ENCODE results near the gene ABCC6.
"Not testable (repeated sequence)": the region's sequence is repeated elsewhere in the genome, so short reads cannot be mapped to it uniquely, and the experiment has no call there.

ABCC6 gene

DNA sequence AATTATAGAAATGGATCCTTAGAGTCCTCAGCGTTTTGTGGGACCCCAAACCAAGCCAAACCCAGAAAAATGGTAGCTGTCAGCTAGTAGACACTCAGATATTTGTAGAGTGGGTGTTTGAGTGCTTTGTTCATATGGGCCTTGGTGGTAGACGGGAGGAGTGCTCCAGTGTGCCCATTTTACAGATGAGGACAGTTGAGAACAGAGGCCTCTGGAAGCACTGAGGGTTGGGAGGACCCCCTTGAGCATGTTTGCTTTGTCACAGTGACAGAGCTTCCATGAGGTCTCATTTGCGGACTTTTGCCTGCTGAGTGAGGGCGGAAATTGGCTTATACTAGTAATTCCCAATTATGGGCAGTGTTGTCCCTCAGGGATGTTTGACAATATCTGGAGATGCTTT is 111.7 kb downstream of the ABCC6 start:
- Histone ChIP-seq H3K9ac (no peak overlapping the region), H3K27me3 (no peaks in the 10 kb centered on the region), H3K4me3 (no peak overlapping the region), H3K36me3 (peaks cover 98% of the 10 kb centered on the region), H3K4me1 (peaks cover 4% of the 10 kb centered on the region), H3K27ac (no peak overlapping the region), H4K20me1 (0 out of 2 replicates have a peak, but pooled peaks cover 11% of the 10 kb centered on the region), H3K4me2 (no peak overlapping the region), H3K9me3 (peaks cover 20% of the 10 kb centered on the region)
- TF ChIP-seq Cebpa-rat (IDR thresholded peaks at IDR 0.05): no peak

DNA sequence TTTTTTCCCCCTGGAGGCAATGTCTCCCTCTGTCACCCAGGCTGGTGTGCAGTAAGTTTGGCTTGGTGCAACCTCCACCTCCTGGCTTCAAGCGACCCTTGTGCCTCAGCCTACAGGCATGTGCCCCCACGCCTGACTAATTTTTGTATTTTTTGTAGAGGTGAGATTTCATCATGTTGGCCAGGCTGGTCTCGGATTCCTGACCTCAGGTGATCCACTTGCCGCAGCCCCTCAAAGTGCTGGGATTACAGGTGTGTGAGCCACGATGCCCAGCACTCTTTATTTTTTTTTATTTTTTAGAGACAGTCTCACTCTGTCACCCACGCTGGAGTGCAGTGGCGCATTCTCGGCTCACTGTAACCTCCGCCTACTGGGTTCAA is 113.2 kb downstream of the ABCC6 start:
- H3K4me1 ChIP-seq: peaks cover 20% of the 10 kb centered on the region
- no peak overlapping the region for H3K9ac ChIP-seq
- no peak overlapping the region for H3K4me3 ChIP-seq
- no peaks in the 10 kb centered on the region for H3K27me3 ChIP-seq
- TF ChIP-seq Cebpa-rat (IDR thresholded peaks at IDR 0.05): no peak
- peaks cover 89% of the 10 kb centered on the region for H3K36me3 ChIP-seq
- H3K9me3 ChIP-seq: peaks cover 5% of the 10 kb centered on the region; the same call in 1 of the 2 replicates
- H4K20me1 ChIP-seq: 0 out of 2 replicates have a peak, but pooled peaks cover 21% of the 10 kb centered on the region
- no peak overlapping the region for H3K4me2 ChIP-seq
- H3K27ac ChIP-seq: no peak overlapping the region

- H3K36me3 ChIP-seq: peaks cover 89% of the 10 kb centered on the region
- no peaks in the 10 kb centered on the region for H3K27me3 ChIP-seq
- H3K9me3 ChIP-seq: 0 out of 2 replicates have a peak, but pooled peaks cover under 1% of the 10 kb centered on the region
- 0 out of 2 replicates have a peak, but pooled peaks cover 21% of the 10 kb centered on the region for H4K20me1 ChIP-seq
- no peak overlapping the region for H3K9ac ChIP-seq
- peaks cover 25% of the 10 kb centered on the region for H3K4me1 ChIP-seq
- no peak overlapping the region for H3K4me3 ChIP-seq
- TF ChIP-seq Cebpa-rat (IDR thresholded peaks at IDR 0.05): no peak
- no peak overlapping the region for H3K4me2 ChIP-seq
- no peak overlapping the region for H3K27ac ChIP-seq
Measured at GRCh38 chr16:16109453-16110110, 113.7 kb downstream of the ABCC6 start.

- Histone ChIP-seq H3K4me3 (no peak overlapping the region), H3K4me2 (no peak overlapping the region), H3K9ac (no peak overlapping the region), H3K9me3 (0 out of 2 replicates have a peak, but pooled peaks cover 1% of the 10 kb centered on the region), H3K27ac (no peak overlapping the region), H3K27me3 (no peaks in the 10 kb centered on the region), H4K20me1 (0 out of 2 replicates have a peak, but pooled peaks cover 21% of the 10 kb centered on the region), H3K36me3 (peaks cover 89% of the 10 kb centered on the region), H3K4me1 (peaks cover 33% of the 10 kb centered on the region)
- TF ChIP-seq Cebpa-rat (IDR thresholded peaks at IDR 0.05): no peak
Measured at GRCh38 chr16:16108759-16109158, 114.5 kb downstream of the ABCC6 start.

- 0 out of 2 replicates have a peak, but pooled peaks cover 4% of the 10 kb centered on the region for H3K9me3 ChIP-seq
- peaks cover 42% of the 10 kb centered on the region for H3K4me1 ChIP-seq
- no peak overlapping the region for H3K4me2 ChIP-seq
- no peak overlapping the region for H3K4me3 ChIP-seq
- no peak for TF ChIP-seq Cebpa-rat (IDR thresholded peaks at IDR 0.05)
- peaks cover 89% of the 10 kb centered on the region for H3K36me3 ChIP-seq
- H3K9ac ChIP-seq: no peak overlapping the region
- H3K27ac ChIP-seq: no peak overlapping the region; the same call in 1 of the 2 replicates
- H4K20me1 ChIP-seq: 0 out of 2 replicates have a peak, but pooled peaks cover 17% of the 10 kb centered on the region
- H3K27me3 ChIP-seq: no peaks in the 10 kb centered on the region
Measured at GRCh38 chr16:16107839-16108238, 115.5 kb downstream of the ABCC6 start.

DNA sequence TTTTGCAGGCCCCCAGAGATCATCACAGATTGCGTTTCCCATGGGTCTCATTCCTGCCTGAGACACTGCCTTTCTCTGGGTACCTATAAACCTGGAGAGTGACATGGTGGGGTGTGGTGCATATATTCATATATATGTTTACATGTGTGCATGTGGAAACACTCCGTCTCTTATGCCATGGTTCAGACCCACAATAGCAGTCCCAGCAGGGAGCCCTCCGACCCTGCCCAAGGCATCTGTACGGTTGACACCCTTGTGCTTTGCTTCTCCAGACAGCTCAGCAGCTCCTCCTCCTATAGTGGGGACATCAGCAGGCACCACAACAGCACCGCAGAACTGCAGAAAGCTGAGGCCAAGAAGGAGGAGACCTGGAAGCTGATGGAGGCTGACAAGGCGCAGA is 116.8 kb downstream of the ABCC6 start:
- no peaks in the 10 kb centered on the region for H3K27me3 ChIP-seq
- no peak overlapping the region; the same call in 1 of the 2 replicates for H3K27ac ChIP-seq
- peaks cover 56% of the 10 kb centered on the region for H3K4me1 ChIP-seq
- 0 out of 2 replicates have a peak, but pooled peaks cover 16% of the 10 kb centered on the region for H4K20me1 ChIP-seq
- peak overlapping the region; percentile 80 for H3K4me2 ChIP-seq
- H3K4me3 ChIP-seq: no peak overlapping the region
- 0 out of 2 replicates have a peak, but pooled peaks cover 4% of the 10 kb centered on the region for H3K9me3 ChIP-seq
- TF ChIP-seq Cebpa-rat (IDR thresholded peaks at IDR 0.05): no peak
- H3K9ac ChIP-seq: no peak overlapping the region
- peaks cover 89% of the 10 kb centered on the region for H3K36me3 ChIP-seq

- Histone ChIP-seq H3K27ac (peak overlapping the region; percentile 71; the same call in 1 of the 2 replicates), H3K27me3 (no peaks in the 10 kb centered on the region), H3K36me3 (peaks cover 87% of the 10 kb centered on the region), H3K4me2 (peak overlapping the region; percentile 80), H3K4me1 (peaks cover 64% of the 10 kb centered on the region), H3K9ac (peak overlapping the region; percentile 58; the same call in 1 of the 2 replicates), H3K9me3 (0 out of 2 replicates have a peak, but pooled peaks cover 4% of the 10 kb centered on the region), H4K20me1 (0 out of 2 replicates have a peak, but pooled peaks cover 16% of the 10 kb centered on the region), H3K4me3 (no peak overlapping the region)
- TF ChIP-seq Cebpa-rat (IDR thresholded peaks at IDR 0.05): no peak
Measured at GRCh38 chr16:16105646-16106045, 117.6 kb downstream of the ABCC6 start.

- H3K4me2 ChIP-seq: peak overlapping the region; percentile 80
- H3K4me1 ChIP-seq: peaks cover 73% of the 10 kb centered on the region
- not testable (repeated sequence) for H3K9me3 ChIP-seq, H3K27me3 ChIP-seq, H3K4me3 ChIP-seq
- H4K20me1 ChIP-seq: 0 out of 2 replicates have a peak, but pooled peaks cover 16% of the 10 kb centered on the region
- peak overlapping the region; percentile 58 for H3K9ac ChIP-seq
- H3K27ac ChIP-seq: peak overlapping the region; percentile 71
- peaks cover 87% of the 10 kb centered on the region for H3K36me3 ChIP-seq
Measured at GRCh38 chr16:16104804-16105141, 118.5 kb downstream of the ABCC6 start.

DNA sequence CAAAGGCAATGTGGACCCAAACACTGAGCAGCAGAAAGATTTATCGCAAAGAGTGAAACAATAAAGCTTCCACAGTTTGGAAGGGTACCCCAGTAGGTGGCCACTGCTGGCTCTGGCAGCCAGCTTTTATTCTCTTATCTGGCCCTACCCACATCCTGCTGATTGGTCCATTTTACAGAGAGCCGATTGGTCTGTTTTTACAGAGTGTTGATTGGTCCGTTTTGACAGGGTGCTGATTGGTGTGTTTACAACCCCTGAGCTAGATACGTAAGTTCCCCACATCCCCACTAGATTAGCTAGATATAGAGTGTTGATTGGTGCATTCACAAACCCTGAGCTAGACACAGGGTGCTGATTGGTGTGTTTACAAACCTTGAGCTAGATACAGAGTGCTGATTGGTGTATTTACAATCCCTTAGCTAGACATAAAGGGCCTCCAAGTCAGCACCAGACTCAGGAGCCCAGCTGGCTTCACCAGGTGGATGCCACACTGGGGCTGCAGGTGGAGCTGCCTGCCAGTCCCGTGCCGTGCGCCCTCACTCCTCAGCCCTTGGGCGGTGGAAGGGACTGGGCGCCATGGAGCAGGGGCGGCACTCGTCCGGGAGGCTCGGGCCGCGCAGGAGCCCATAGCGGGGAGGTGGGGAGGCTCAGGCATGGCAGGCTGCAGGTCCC is 119.0 kb downstream of the ABCC6 start:
- 0 out of 2 replicates have a peak, but pooled peaks cover 16% of the 10 kb centered on the region for H4K20me1 ChIP-seq
- peaks cover 87% of the 10 kb centered on the region for H3K36me3 ChIP-seq
- not testable (repeated sequence) for H3K9me3 ChIP-seq, H3K27me3 ChIP-seq, H3K9ac ChIP-seq, H3K4me3 ChIP-seq
- peak overlapping the region; percentile 71 for H3K27ac ChIP-seq
- peaks cover 78% of the 10 kb centered on the region for H3K4me1 ChIP-seq
- peak overlapping the region; percentile 80 for H3K4me2 ChIP-seq

GRCh38 chr16:16102738-16103137 is 120.6 kb downstream of the ABCC6 start:
- H4K20me1 ChIP-seq: 0 out of 2 replicates have a peak, but pooled peaks cover 16% of the 10 kb centered on the region
- H3K9me3 ChIP-seq: 0 out of 2 replicates have a peak, but pooled peaks cover 4% of the 10 kb centered on the region
- H3K27ac ChIP-seq: 0 out of 2 replicates have a peak overlapping the region, but pooled peaks have one; percentile 14
- no peak for TF ChIP-seq Cebpa-rat (IDR thresholded peaks at IDR 0.05)
- H3K27me3 ChIP-seq: no peaks in the 10 kb centered on the region
- H3K4me1 ChIP-seq: peaks cover 84% of the 10 kb centered on the region
- H3K9ac ChIP-seq: no peak overlapping the region
- H3K4me2 ChIP-seq: peak overlapping the region; percentile 80
- H3K4me3 ChIP-seq: no peak overlapping the region
- peaks cover 87% of the 10 kb centered on the region for H3K36me3 ChIP-seq

Data from BLaER1 (cell line).